ENCODE results near the gene NHLRC3. TPM values are rescaled to one million over a fixed set of nuclear protein-coding genes. Genes with fewer than 3 reads are reported as not detected.
"Not testable (repeated sequence)": the region's sequence is repeated elsewhere in the genome, so short reads cannot be mapped to it uniquely, and the experiment has no call there.

Gene NHLRC3
- total RNA-seq: 10 to 100 TPM; 26.6 to 40.8 TPM
- long read RNA-seq, transcript NHLRC3-202 (7 exons, 3,549 nt): major isoform, 18 of 22 reads
- long read RNA-seq, partial matches to known transcripts: 0 of 22 reads
- long read RNA-seq, other reads (novel, unspliced or antisense): 3 of 22 reads

GRCh38 chr13:39037880-39038568 is at the start of gene NHLRC3, which contains the start of gene PROSER1:
Gene NHLRC3 (plus strand): TSS chr13:39038456. CDS start chr13:39038640, 184 bp downstream.
Gene PROSER1 (minus strand): TSS chr13:39038089. CDS start chr13:39037242, 847 bp downstream.
- peak; percentile 86 for ATAC-seq
- DNase-seq: peak; percentile 91 to 95
- intact Hi-C loops (cut with DNase I, micrococcal nuclease): no loop called here

- ATAC-seq: no peak
- DNase-seq: no peak
- intact Hi-C loops (cut with DNase I, micrococcal nuclease): no loop called here
Measured at GRCh38 chr13:38990693-38991092, 47.6 kb upstream of the NHLRC3 start, which contains the start of gene STOML3. Gene STOML3 (minus strand): TSS chr13:38990831. CDS start chr13:38990721, 110 bp downstream.

- ATAC-seq: no peak
- intact Hi-C loops (cut with DNase I, micrococcal nuclease): no loop called here
- no peak for DNase-seq
Measured at GRCh38 chr13:38993381-38993780, 44.9 kb upstream of the NHLRC3 start.

GRCh38 chr13:38998739-38999138 is 39.5 kb upstream of the NHLRC3 start:
- no peak for ATAC-seq
- DNase-seq: no peak
- intact Hi-C loops (cut with DNase I, micrococcal nuclease): no loop called here

- DNase-seq; ATAC-seq; intact Hi-C loops (cut with DNase I, micrococcal nuclease): not testable (repeated sequence)
Measured at GRCh38 chr13:39006371-39007111, 31.7 kb upstream of the NHLRC3 start.

GRCh38 chr13:39012608-39013007 is 25.6 kb upstream of the NHLRC3 start:
- intact Hi-C loops (cut with DNase I, micrococcal nuclease): no loop called here
- DNase-seq (no peak), ATAC-seq (peak; percentile 50)

- DNase-seq: no peak
- intact Hi-C loops (cut with DNase I, micrococcal nuclease): no loop called here
- ATAC-seq: no peak
Measured at GRCh38 chr13:39013462-39013861, 24.8 kb upstream of the NHLRC3 start.

GRCh38 chr13:39016087-39016486 is 22.2 kb upstream of the NHLRC3 start:
- intact Hi-C loops (cut with DNase I, micrococcal nuclease): no loop called here
- peak; percentile 24 for ATAC-seq
- no peak for DNase-seq

- intact Hi-C loops (cut with DNase I, micrococcal nuclease): no loop called here
- ATAC-seq (peak; percentile 52), DNase-seq (no peak)
Measured at GRCh38 chr13:39016787-39017186, 21.5 kb upstream of the NHLRC3 start.

- DNase-seq: no peak
- intact Hi-C loops (cut with DNase I, micrococcal nuclease): no loop called here
- ATAC-seq: no peak
Measured at GRCh38 chr13:39020853-39021462, 17.3 kb upstream of the NHLRC3 start.

GRCh38 chr13:39023316-39023715 is 14.9 kb upstream of the NHLRC3 start:
- intact Hi-C loops (cut with DNase I, micrococcal nuclease): no loop called here
- ATAC-seq: peak; percentile 37
- DNase-seq: no peak

- ATAC-seq (peak; percentile 72), DNase-seq (peak; percentile 29 to 62)
- intact Hi-C loops (cut with DNase I, micrococcal nuclease): no loop called here
Measured at GRCh38 chr13:39023761-39024160, 14.5 kb upstream of the NHLRC3 start.

GRCh38 chr13:39025433-39025839 is 12.8 kb upstream of the NHLRC3 start:
- ATAC-seq (peak; percentile 84), DNase-seq (no peak)
- intact Hi-C loops (cut with DNase I, micrococcal nuclease): no loop called here

- DNase-seq (no peak), ATAC-seq (no peak)
- intact Hi-C loops (cut with DNase I, micrococcal nuclease): no loop called here
Measured at GRCh38 chr13:39032150-39032549, 6.1 kb upstream of the NHLRC3 start.

GRCh38 chr13:39034085-39034484 is 4.2 kb upstream of the NHLRC3 start:
- DNase-seq (no peak), ATAC-seq (no peak)
- intact Hi-C loops (cut with DNase I, micrococcal nuclease): no loop called here

- no peak for DNase-seq
- intact Hi-C loops (cut with DNase I, micrococcal nuclease): no loop called here
- no peak for ATAC-seq
Measured at GRCh38 chr13:39035204-39035603, 3.1 kb upstream of the NHLRC3 start.

GRCh38 chr13:39035799-39036198 is 2.5 kb upstream of the NHLRC3 start:
- DNase-seq (no peak), ATAC-seq (no peak)
- intact Hi-C loops (cut with DNase I, micrococcal nuclease): no loop called here

GRCh38 chr13:39036212-39036611 is 2.0 kb upstream of the NHLRC3 start:
- ATAC-seq: no peak
- DNase-seq: no peak
- intact Hi-C loops (cut with DNase I, micrococcal nuclease): no loop called here

- ATAC-seq (peak; percentile 63), DNase-seq (no peak)
- intact Hi-C loops (cut with DNase I, micrococcal nuclease): no loop called here
Measured at GRCh38 chr13:39037410-39037879, 811 bp upstream of the NHLRC3 start.

Data from left colon (tissue), 2 donors.